Transverse colon (tissue), 3 donors: ENCODE measurements around the gene LGALS3BP.

ENCODE experiments used
- EP300 ChIP-seq: sonication (generic); formaldehyde crosslinking; IDR thresholded peaks from one replicate; pipeline ENCODE4 v1.6.1; 2017; ENCODE audit warnings: antibody characterized with exemption, low read depth
- POLR2A ChIP-seq: fragments of 450-650 bp; IDR thresholded peaks from one replicate; pipeline ENCODE4 v1.6.1; 2016; ENCODE audit warnings: antibody characterized with exemption, mild to moderate bottlenecking, moderate library complexity
- TF ChIP-seq, protein P1 (sequence below), 5 experiments: fragments of 200-600 bp in 3 of 5; fragments of 450-650 bp in 2 of 5; sonication (generic) in 3 of 5; IDR thresholded peaks; 1 replicate in 2 of 5; 2 replicates in 3 of 5; pipeline ENCODE4 v1.5.1; 2016 to 2017; ENCODE audit warnings: antibody characterized with exemption in 5 of 5, inconsistent platforms in 3 of 5, mild to moderate bottlenecking in 2 of 5, moderate library complexity in 1 of 5

DNA sequence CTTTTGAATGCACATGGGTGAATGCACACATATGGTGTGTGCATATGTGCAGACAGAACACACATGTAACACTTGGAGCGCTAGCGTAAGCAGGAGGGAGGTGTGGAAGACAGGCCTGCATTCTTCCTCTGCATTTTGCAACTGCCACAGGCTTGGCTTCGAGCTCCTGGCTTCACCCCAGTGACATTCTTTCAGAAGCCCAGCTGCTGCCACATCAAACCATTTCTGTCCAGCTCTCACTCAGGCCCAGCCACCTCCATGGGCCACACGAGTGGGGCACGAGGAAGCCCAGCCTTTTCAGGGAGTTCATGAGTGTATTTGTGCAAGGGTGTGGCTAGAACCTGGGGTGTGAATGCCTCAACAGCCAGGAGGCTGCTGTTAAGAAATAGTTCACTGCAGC lies 18.8 kb downstream of the LGALS3BP start:
- TF ChIP-seq, protein P1, sequence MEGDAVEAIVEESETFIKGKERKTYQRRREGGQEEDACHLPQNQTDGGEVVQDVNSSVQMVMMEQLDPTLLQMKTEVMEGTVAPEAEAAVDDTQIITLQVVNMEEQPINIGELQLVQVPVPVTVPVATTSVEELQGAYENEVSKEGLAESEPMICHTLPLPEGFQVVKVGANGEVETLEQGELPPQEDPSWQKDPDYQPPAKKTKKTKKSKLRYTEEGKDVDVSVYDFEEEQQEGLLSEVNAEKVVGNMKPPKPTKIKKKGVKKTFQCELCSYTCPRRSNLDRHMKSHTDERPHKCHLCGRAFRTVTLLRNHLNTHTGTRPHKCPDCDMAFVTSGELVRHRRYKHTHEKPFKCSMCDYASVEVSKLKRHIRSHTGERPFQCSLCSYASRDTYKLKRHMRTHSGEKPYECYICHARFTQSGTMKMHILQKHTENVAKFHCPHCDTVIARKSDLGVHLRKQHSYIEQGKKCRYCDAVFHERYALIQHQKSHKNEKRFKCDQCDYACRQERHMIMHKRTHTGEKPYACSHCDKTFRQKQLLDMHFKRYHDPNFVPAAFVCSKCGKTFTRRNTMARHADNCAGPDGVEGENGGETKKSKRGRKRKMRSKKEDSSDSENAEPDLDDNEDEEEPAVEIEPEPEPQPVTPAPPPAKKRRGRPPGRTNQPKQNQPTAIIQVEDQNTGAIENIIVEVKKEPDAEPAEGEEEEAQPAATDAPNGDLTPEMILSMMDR (IDR thresholded peaks at IDR 0.05): no peak
- no peak for TF ChIP-seq EP300
- TF ChIP-seq POLR2A: no peak
